Mucosa of descending colon (tissue), 3 donors: ENCODE results near the gene KCNF1. TPM values are rescaled to one million over a fixed set of nuclear protein-coding genes. Genes with fewer than 3 reads are reported as not detected.

Experiments
- ATAC-seq: fragments of 200-7000 bp; cut with Tn5 transposase; one replicate; pipeline ENCODE4 v1.9.1; 2020; ENCODE audit warnings: mild to moderate bottlenecking, moderate library complexity
- DNase-seq, 3 donors: peaks; one replicate each; pipeline ENCODE4 v3.0.0-alpha.2; 2020
- H3K36me3 ChIP-seq: fragments of 200-600 bp; one replicate; pipeline ENCODE4 v1.8.0; 2021; ENCODE audit warnings: low read depth, mild to moderate bottlenecking
- H3K4me1 ChIP-seq: fragments of 200-600 bp; one replicate; pipeline ENCODE4 v1.8.0; 2021; ENCODE audit warnings: low read depth, mild to moderate bottlenecking
- H3K4me3 ChIP-seq: fragments of 200-600 bp; one replicate; pipeline ENCODE4 v1.8.0; 2021; ENCODE audit warnings: mild to moderate bottlenecking
- H3K9me3 ChIP-seq: fragments of 200-600 bp; one replicate; pipeline ENCODE4 v1.8.0; 2021; ENCODE audit warnings: mild to moderate bottlenecking
- CTCF ChIP-seq: fragments of 200-600 bp; IDR thresholded peaks from one replicate; pipeline ENCODE4 v1.8.0; 2022; ENCODE audit warnings: antibody characterized with exemption, mild to moderate bottlenecking
- intact Hi-C, 2 donors: fragments of 100-400 bp; cut with DNase I in 1 of 2; cut with micrococcal nuclease in 1 of 2; formaldehyde crosslinking; loops; one replicate each; pipeline versions ENCODE4 v1.11.0 to v1.11.1; 2022; cut with DNase I, micrococcal nuclease
- total RNA-seq, 3 donors: library from RNA; stranded (reverse); fragmentation: NEBNext Ultra II Directional in 2 of 3; extraction: Animal tissue kit (Norgen Biotek cat#: 25700) in 2 of 3; gene quantifications; one replicate each; pipeline versions ENCODE4 v1.2.1 to v1.2.4, GENCODE V29; 2021 to 2023
- donor health status: DM: no; HTN: no; CAD: no; lungs with moderate emphysema.
- donor health status: DM: no; HTN: no; CAD: no.
- donor health status: DM: no; HTN: yes; CAD: no.

Gene KCNF1
- total RNA-seq, 3 donors from 2014 or later = 0.32 to 0.99 (median 0.78) TPM

- no peaks in the 10 kb centered on the region for H3K36me3 ChIP-seq
- no peaks in the 10 kb centered on the region for H3K4me1 ChIP-seq
- H3K4me3 ChIP-seq = no peak overlapping the region
- intact Hi-C loops = no loop called here
- H3K9me3 ChIP-seq = no peaks in the 10 kb centered on the region
- DNase-seq (no peak), ATAC-seq (no peak)
- TF ChIP-seq CTCF = no peak
Measured at GRCh38 chr2:10922307-10923007, 10.7 kb downstream of the KCNF1 start.

- H3K4me3 ChIP-seq = no peak overlapping the region
- no peaks in the 10 kb centered on the region for H3K9me3 ChIP-seq
- intact Hi-C loops = no loop called here
- no peak for TF ChIP-seq CTCF
- no peaks in the 10 kb centered on the region for H3K36me3 ChIP-seq
- DNase-seq (no peak), ATAC-seq (no peak)
- H3K4me1 ChIP-seq = no peaks in the 10 kb centered on the region
Measured at GRCh38 chr2:10923008-10923375, 11.3 kb downstream of the KCNF1 start.

- H3K4me1 ChIP-seq = no peaks in the 10 kb centered on the region
- H3K36me3 ChIP-seq = no peaks in the 10 kb centered on the region
- TF ChIP-seq CTCF = no peak
- intact Hi-C loops = no loop called here
- H3K9me3 ChIP-seq = no peaks in the 10 kb centered on the region
- no peak for ATAC-seq
- DNase-seq = no peak
- H3K4me3 ChIP-seq = no peak overlapping the region
Measured at GRCh38 chr2:10923965-10924364, 12.2 kb downstream of the KCNF1 start.

GRCh38 chr2:10924441-10924840 lies 12.7 kb downstream of the KCNF1 start:
- no peaks in the 10 kb centered on the region for H3K9me3 ChIP-seq
- no peaks in the 10 kb centered on the region for H3K4me1 ChIP-seq
- intact Hi-C loops = no loop called here
- H3K36me3 ChIP-seq = no peaks in the 10 kb centered on the region
- no peak for TF ChIP-seq CTCF
- no peak for ATAC-seq
- no peak for DNase-seq
- no peak overlapping the region for H3K4me3 ChIP-seq

- Histone ChIP-seq H3K36me3 (no peaks in the 10 kb centered on the region), H3K4me1 (no peaks in the 10 kb centered on the region), H3K4me3 (no peak overlapping the region), H3K9me3 (no peaks in the 10 kb centered on the region)
- ATAC-seq = no peak
- intact Hi-C loops = no loop called here
- TF ChIP-seq CTCF = no peak
- DNase-seq = no peak
Measured at GRCh38 chr2:10924859-10925258, 13.1 kb downstream of the KCNF1 start.
